Heart right ventricle (tissue), 16 donors: ENCODE measurements around the gene LMNTD2. TPM values are rescaled to one million over a fixed set of nuclear protein-coding genes. Genes with fewer than 3 reads are reported as not detected.

Experiments used
- ATAC-seq, 8 donors: fragments of 200-7000 bp; cut with Tn5 transposase; one replicate each; pipeline ENCODE4 v1.9.1; 2020; ENCODE audit warnings: mild to moderate bottlenecking in 8 of 8, moderate library complexity in 8 of 8, moderate number of reproducible peaks in 1 of 8
- DNase-seq, 2 donors: peaks; one replicate each; pipeline ENCODE4 v3.0.0-alpha.2; 2020
- H3K27ac ChIP-seq, 10 donors: fragments of 200-600 bp; sonication (generic) in 2 of 10; one replicate each; pipeline versions ENCODE4 v1.5.0 to v1.8.0; 2020 to 2022; ENCODE audit warnings: mild to moderate bottlenecking in 3 of 10
- H3K27me3 ChIP-seq, 7 donors: fragments of 200-600 bp; one replicate each; pipeline ENCODE4 v1.8.0; 2021 to 2022; ENCODE audit warnings: mild to moderate bottlenecking in 2 of 7
- H3K36me3 ChIP-seq, 9 donors: fragments of 200-600 bp; sonication (generic) in 1 of 9; one replicate each; pipeline versions ENCODE4 v1.5.0 to v1.8.0; 2020 to 2022; ENCODE audit warnings: mild to moderate bottlenecking in 2 of 9
- H3K4me1 ChIP-seq, 9 donors: fragments of 200-600 bp; sonication (generic) in 1 of 9; one replicate each; pipeline versions ENCODE4 v1.5.0 to v1.8.0; 2020 to 2022; ENCODE audit warnings: mild to moderate bottlenecking in 4 of 9
- H3K4me3 ChIP-seq, 10 donors: fragments of 200-600 bp; sonication (generic) in 2 of 10; one replicate each; pipeline versions ENCODE4 v1.5.0 to v1.8.0; 2020 to 2022; ENCODE audit warnings: mild to moderate bottlenecking in 7 of 10, moderate library complexity in 2 of 10
- H3K9me3 ChIP-seq, 11 donors: fragments of 200-600 bp in 10 of 11; sonication (generic) in 2 of 11; one replicate each; pipeline versions ENCODE4 v1.5.0 to v1.8.0; 2013 to 2022; ENCODE audit warnings: mild to moderate bottlenecking in 2 of 11, control low read depth in 1 of 11, moderate library complexity in 1 of 11
- WGBS, 2 donors: extraction: QIAGEN DNeasy Blood & Tissue Kit; methylation state at CpG; one replicate each; pipeline ENCODE4 v1.1.7; 2013; ENCODE audit warnings: inconsistent platforms in 1 of 2; 5-methylcytosine and 5-hydroxymethylcytosine counted together
- intact Hi-C, 10 donors: fragments of 100-400 bp; cut with DNase I; formaldehyde crosslinking; loops; one replicate each; pipeline versions ENCODE4 v1.11.1 to v1.14.2; 2022
- polyA plus RNA-seq, 2 donors: library from polyadenylated mRNA; stranded (reverse); fragments of 200-250 nt; gene quantifications; one replicate each; pipeline ENCODE4 v1.2.3, GENCODE V29; 2013
- total RNA-seq, 10 donors: library from RNA; stranded (reverse); fragmentation: NEBNext Ultra II Directional in 3 of 10; extraction: Animal tissue kit (Norgen Biotek cat#: 25700) in 3 of 10; gene quantifications; one replicate each; pipeline versions ENCODE4 v1.2.1 to v1.2.4, GENCODE V29; 2021 to 2023
- TF ChIP-seq, protein P1 (sequence below), 9 donors: fragments of 200-600 bp; sonication (generic) in 2 of 9; IDR thresholded peaks; one replicate each; pipeline versions ENCODE4 v1.5.0 to v1.8.0; 2021 to 2022; ENCODE audit warnings: antibody characterized with exemption in 9 of 9, mild to moderate bottlenecking in 5 of 9, moderate library complexity in 1 of 9
- donor health status: Arrhythmogenic right ventricular cardiomyopathy.
- donor health status: ischemic (EF 13 %, LVEDD 7.1; RV severe dilation, severe dysfunction).
- donor health status: healthy with polysubstance abuse.
- donor health status: DM: no; HTN: yes; CAD: no.
- donor health status: DM: no; HTN: no; CAD: no.
- donor health status: ischemic (EF 25% LVEDD 6.9; RV normal size, moderate dysfunction).
- donor health status: ischemic (EF 25% LVEDD 5.7; RV mildly dilated, moderate dysfunction).
- donor health status: healthy.
- donor health status: DM: yes; HTN: yes; CAD: no.
- donor health status: Ischemic cardiomyopathy.
- donor health status: ischemic (EF 35%, LVEDD 5.7; RV mildly dilated, moderate dysfunction).
- donor health status: nonischemic (EF 11% LVEDD 7.7; RV severe dilation, severe dysfunction).
- donor health status: DM: yes; HTN: yes; CAD: no.
- donor health status: PGD.
- donor health status: ischemic (EF 29% LVEDD 5.4; RV normal size, mild dysfunction).
- donor health status: nonischemic (EF 23%, LVEDD 6.1; RV moderate dilation, normal function).

Gene LMNTD2
- total and polyA plus RNA-seq, 12 donors, result 0.30 to 1.4 (median 0.45) TPM; not detected in 2

DNA sequence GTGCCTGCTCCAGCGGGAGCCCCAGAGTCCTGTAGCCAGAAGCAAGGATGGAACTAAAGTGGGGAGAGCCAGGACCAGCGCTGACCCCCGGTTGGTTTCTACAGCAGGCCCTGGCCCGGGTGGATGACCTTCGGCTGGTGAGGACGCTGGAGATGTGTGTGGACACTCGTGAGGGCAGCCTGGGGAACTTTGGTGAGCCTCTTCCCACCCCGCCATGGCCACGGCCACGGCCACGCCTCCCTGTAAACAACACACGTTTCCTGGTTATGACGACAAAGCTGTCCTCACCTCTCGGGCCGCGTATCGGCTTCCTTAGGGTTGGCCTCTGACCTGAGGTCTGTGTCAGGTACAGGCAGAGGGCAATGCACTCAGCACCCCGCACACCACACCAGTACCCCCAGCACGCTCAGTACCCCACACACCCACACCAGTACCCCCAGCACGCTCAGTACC, 19.1 kb downstream of the LMNTD2 start:
- WGBS, 2 donors, result 90 to 91% methylated on average over 20 of the region's 20 CpGs
- DNase-seq (no peak), ATAC-seq (no peak)
- H3K9me3 ChIP-seq, result no peaks in the 10 kb centered on the region
- peaks cover 0 to 2% (median 0%) of the 10 kb centered on the region in 9 donors for H3K36me3 ChIP-seq
- no peak overlapping the region for H3K27ac ChIP-seq
- no peak overlapping the region for H3K4me3 ChIP-seq
- peaks cover 0 to 19% (median 14%) of the 10 kb centered on the region in 7 donors for H3K27me3 ChIP-seq
- TF ChIP-seq, protein P1, sequence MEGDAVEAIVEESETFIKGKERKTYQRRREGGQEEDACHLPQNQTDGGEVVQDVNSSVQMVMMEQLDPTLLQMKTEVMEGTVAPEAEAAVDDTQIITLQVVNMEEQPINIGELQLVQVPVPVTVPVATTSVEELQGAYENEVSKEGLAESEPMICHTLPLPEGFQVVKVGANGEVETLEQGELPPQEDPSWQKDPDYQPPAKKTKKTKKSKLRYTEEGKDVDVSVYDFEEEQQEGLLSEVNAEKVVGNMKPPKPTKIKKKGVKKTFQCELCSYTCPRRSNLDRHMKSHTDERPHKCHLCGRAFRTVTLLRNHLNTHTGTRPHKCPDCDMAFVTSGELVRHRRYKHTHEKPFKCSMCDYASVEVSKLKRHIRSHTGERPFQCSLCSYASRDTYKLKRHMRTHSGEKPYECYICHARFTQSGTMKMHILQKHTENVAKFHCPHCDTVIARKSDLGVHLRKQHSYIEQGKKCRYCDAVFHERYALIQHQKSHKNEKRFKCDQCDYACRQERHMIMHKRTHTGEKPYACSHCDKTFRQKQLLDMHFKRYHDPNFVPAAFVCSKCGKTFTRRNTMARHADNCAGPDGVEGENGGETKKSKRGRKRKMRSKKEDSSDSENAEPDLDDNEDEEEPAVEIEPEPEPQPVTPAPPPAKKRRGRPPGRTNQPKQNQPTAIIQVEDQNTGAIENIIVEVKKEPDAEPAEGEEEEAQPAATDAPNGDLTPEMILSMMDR (IDR thresholded peaks at IDR 0.05), result no peak
- peaks cover 5 to 14% (median 13%) of the 10 kb centered on the region in 9 donors for H3K4me1 ChIP-seq
- intact Hi-C loops, result no loop called here

DNA sequence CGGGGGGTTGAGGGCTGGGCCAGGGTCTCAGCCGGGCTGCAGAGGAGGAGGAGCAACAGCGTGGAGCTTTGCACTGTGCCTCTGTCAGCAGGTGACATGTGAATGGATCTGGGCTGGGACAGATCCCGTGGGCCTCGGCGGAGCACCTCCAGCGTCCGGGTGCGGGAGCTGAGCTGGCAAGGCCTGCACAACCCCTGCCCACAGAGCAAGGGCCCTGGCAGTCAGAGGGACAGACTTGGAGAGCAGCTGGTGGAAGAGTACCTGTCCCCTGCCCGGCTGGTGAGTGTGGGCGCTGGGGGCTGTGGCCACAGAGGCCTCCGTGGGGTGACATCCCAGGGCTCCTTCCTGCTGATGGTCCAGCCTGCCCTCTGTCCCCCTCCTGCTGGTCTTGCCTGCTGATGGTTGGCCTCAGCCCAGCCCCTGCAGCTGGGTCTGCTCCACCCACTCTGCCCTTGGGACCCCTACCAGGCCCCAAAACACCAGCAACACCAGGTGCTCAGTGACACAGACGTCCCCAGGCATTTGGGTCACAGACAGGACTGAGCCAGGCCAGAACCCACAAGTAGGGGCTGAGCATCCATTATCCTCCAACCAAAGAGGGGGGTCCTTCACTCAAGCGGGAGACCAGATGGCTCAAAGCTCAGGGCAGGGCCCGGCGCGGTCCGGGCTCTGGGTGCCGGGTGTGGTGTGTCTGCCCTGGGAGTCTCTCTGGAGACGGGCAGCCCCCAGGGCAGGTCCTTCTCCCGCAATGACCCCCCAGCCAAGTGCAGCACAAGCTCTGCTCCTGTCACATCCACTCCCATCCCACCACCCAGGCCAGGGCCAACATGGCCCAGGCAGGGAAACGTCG, 19.7 kb downstream of the LMNTD2 start:
- WGBS, 2 donors, result 85 to 87% methylated on average over 23 of the region's 23 CpGs
- H3K27me3 ChIP-seq, result peaks cover 0 to 25% (median 14%) of the 10 kb centered on the region in 7 donors
- no peak overlapping the region for H3K27ac ChIP-seq
- intact Hi-C loops, result no loop called here
- H3K4me3 ChIP-seq, result no peak overlapping the region
- H3K36me3 ChIP-seq, result peaks cover 0 to 2% (median 0%) of the 10 kb centered on the region in 9 donors
- H3K9me3 ChIP-seq, result no peaks in the 10 kb centered on the region
- ATAC-seq, result no peak
- TF ChIP-seq, protein P1 (IDR thresholded peaks at IDR 0.05), result no peak
- peaks cover 6 to 20% (median 19%) of the 10 kb centered on the region in 9 donors for H3K4me1 ChIP-seq
- peak in 1 of 2 donors; percentile 7 for DNase-seq

DNA sequence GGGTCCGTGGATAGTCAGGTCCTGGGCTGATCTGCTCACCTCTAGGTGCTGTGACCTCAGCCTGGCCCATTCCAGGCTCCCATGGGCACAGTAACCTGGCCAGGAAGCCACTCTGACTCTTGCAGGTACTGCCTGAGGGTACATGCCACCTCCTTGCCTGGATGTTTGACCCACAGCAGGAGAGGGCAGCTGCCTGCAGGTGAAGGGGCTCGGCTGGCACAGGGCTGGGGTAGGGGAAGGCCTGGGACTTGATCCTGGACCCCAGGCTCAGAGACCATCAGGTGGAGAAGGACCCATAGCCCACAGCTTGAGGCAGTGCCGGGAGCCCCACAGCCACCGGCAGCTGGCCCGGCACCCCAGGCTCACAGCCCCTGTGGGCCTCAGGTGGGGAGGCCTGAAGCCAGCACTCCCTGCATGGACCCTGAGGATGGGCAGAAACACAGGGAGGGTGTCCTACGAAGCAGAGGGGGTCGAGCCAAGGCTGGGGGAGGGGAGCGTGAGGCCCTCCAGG, 20.5 kb downstream of the LMNTD2 start:
- DNase-seq (no peak), ATAC-seq (no peak)

More for the DNA sequence above, 20.5 kb downstream of the LMNTD2 start:
- TF ChIP-seq, protein P1 (IDR thresholded peaks at IDR 0.05), result no peak
- H3K4me1 ChIP-seq, result peaks cover 6 to 21% (median 19%) of the 10 kb centered on the region in 9 donors
- H3K27me3 ChIP-seq, result peaks cover 0 to 25% (median 14%) of the 10 kb centered on the region in 7 donors
- no peak overlapping the region for H3K4me3 ChIP-seq
- intact Hi-C loops, result loop anchor here in 1 of 10 donors (10.0 kb wide), 1 partner anchor 85 kb away; the partner anchor contains the start of genes CDHR5 and SCT
- 89 to 90% methylated on average over 8 of the region's 8 CpGs for WGBS, 2 donors
- H3K27ac ChIP-seq, result no peak overlapping the region
- H3K9me3 ChIP-seq, result no peaks in the 10 kb centered on the region
- peaks cover 0 to 2% (median 0%) of the 10 kb centered on the region in 9 donors for H3K36me3 ChIP-seq
